NCI-H1436 (cell line): ENCODE results near the gene HABP4.

Source experiments
- DNase-seq: peaks from one replicate; lab custom pipeline; 2025; lab: John Stamatoyannopoulos, UW

HABP4 gene

GRCh38 chr9:96524045-96524444 lies 74.1 kb downstream of the HABP4 start:
- DNase-seq: no peak

GRCh38 chr9:96524764-96525163 lies 74.8 kb downstream of the HABP4 start:
- no peak for DNase-seq

DNA sequence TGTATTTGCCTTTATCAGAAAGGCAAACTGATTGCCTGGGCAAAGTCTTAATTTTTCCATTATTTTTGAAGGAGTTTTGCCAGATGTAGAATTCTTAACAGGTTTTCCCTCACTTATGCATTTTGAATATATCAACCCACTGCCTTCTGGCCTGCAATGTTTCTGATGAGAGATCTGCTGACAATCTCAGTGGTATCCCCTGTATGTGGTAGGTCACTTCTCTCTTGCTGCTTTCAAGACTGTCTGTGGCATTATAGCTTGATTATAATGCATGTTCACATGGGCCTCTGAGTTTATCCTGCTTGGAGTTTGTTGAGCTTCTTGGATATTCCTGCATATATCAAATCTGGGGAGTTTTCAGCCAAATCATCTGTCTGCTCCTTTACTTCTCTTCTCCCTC lies 82.2 kb downstream of the HABP4 start:
- no peak for DNase-seq

- DNase-seq: no peak
Measured at GRCh38 chr9:96540106-96540505, 90.1 kb downstream of the HABP4 start.
